ENCODE results near the gene KYAT1. TPM values are rescaled to one million over a fixed set of nuclear protein-coding genes. Genes with fewer than 3 reads are reported as not detected.

Gene KYAT1
- total and polyA plus RNA-seq, 2 of the 13 experiments (the other 11 are each of a cell fraction or from before 2014, with no cell fraction given), result 9.2 to 46.5 TPM

DNA sequence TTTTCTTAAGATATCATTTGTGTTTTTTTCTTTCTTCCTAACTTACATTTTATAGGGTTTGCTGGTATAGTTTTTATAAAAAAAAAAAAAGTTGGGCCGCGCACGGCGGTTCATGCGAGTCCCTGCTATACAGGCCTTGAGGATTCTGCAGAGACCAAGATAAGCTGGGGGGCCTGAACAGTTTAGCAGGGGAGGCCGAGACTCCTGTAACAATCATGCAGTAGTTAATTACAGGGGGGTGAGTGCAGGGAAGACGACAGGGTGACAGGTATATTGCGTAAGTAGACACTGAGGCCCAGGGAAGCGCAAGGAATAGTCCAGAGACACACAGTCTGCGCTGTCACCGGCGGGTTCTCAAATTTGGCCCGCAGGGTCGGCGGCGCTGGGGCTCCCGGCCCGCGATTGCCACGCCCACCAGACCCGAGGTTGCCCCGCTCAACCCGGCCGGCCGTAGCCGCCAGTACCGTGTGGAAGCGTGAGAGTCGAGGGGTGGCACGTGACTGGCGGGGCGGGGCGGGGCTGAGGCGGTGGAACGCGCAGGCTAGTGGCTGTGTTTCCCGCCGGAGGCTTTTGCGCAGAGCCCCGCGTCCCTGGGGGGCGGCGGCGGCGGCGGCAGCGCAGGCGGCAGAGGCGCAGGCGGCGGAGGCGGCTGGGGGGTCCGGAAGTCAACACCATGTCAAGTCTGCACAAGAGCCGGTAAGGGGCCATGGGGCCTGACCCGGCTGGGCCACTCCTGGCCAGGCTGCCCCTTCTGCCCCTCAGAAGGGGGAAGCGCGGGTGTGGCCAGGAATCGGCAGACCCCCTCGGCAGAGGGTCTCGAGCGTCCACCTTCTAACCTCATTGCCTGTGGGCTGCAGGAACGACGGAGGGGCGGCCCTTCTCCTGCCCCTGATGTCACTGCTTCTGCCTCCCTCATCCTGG is 94.8 kb downstream of the KYAT1 start, which contains the start of gene TBC1D13 (continued):
- TF ChIP-seq, protein P1, sequence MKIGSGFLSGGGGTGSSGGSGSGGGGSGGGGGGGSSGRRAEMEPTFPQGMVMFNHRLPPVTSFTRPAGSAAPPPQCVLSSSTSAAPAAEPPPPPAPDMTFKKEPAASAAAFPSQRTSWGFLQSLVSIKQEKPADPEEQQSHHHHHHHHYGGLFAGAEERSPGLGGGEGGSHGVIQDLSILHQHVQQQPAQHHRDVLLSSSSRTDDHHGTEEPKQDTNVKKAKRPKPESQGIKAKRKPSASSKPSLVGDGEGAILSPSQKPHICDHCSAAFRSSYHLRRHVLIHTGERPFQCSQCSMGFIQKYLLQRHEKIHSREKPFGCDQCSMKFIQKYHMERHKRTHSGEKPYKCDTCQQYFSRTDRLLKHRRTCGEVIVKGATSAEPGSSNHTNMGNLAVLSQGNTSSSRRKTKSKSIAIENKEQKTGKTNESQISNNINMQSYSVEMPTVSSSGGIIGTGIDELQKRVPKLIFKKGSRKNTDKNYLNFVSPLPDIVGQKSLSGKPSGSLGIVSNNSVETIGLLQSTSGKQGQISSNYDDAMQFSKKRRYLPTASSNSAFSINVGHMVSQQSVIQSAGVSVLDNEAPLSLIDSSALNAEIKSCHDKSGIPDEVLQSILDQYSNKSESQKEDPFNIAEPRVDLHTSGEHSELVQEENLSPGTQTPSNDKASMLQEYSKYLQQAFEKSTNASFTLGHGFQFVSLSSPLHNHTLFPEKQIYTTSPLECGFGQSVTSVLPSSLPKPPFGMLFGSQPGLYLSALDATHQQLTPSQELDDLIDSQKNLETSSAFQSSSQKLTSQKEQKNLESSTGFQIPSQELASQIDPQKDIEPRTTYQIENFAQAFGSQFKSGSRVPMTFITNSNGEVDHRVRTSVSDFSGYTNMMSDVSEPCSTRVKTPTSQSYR (CRISPR knock-in tag; IDR thresholded peaks at IDR 0.05; ENCODE audit: borderline replicate concordance), result peak; percentile 61; the same call in 1 of the 2 replicates
- TF ChIP-seq, protein P2, sequence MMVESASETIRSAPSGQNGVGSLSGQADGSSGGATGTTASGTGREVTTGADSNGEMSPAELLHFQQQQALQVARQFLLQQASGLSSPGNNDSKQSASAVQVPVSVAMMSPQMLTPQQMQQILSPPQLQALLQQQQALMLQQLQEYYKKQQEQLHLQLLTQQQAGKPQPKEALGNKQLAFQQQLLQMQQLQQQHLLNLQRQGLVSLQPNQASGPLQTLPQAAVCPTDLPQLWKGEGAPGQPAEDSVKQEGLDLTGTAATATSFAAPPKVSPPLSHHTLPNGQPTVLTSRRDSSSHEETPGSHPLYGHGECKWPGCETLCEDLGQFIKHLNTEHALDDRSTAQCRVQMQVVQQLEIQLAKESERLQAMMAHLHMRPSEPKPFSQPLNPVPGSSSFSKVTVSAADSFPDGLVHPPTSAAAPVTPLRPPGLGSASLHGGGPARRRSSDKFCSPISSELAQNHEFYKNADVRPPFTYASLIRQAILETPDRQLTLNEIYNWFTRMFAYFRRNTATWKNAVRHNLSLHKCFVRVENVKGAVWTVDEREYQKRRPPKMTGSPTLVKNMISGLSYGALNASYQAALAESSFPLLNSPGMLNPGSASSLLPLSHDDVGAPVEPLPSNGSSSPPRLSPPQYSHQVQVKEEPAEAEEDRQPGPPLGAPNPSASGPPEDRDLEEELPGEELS (CRISPR knock-in tag; IDR thresholded peaks at IDR 0.05), result peak; percentile 75
- TF ChIP-seq SP140L (CRISPR knock-in tag; IDR thresholded peaks at IDR 0.05; ENCODE audit: borderline replicate concordance) (no peak), HCFC1 (IDR thresholded peaks at IDR 0.05; ENCODE audit: low read depth, low read length) (peak; percentile 49), ZNF232 (CRISPR knock-in tag; IDR thresholded peaks at IDR 0.05; ENCODE audit: borderline replicate concordance) (peak; percentile 96), HOXD1 (CRISPR knock-in tag; IDR thresholded peaks at IDR 0.05) (peak; percentile 78; the same call in 1 of the 2 replicates), ZNF563 (CRISPR knock-in tag; IDR thresholded peaks at IDR 0.05) (peak; percentile 86; the same call in 1 of the 2 replicates), ZNF747 (CRISPR knock-in tag; IDR thresholded peaks at IDR 0.05; ENCODE audit: borderline replicate concordance) (peak; percentile 98; the same call in 1 of the 2 replicates), FOXK2 (IDR thresholded peaks at IDR 0.05) (no peak), ZNF550 (CRISPR knock-in tag; IDR thresholded peaks at IDR 0.05; ENCODE audit: borderline replicate concordance) (0 out of 2 replicates have a peak, but pooled peaks have one; percentile 50), ZNF629 (CRISPR knock-in tag; conservative IDR thresholded peaks at IDR 0.05) (peak; percentile 32), KDM5A (IDR thresholded peaks at IDR 0.05; ENCODE audit: borderline replicate concordance, low read length) (peak; percentile 96), ZBTB21 (CRISPR knock-in tag; IDR thresholded peaks at IDR 0.05) (no peak), ZSCAN9 (CRISPR knock-in tag; IDR thresholded peaks at IDR 0.05; ENCODE audit: borderline replicate concordance) (peak; percentile 90)
- TF ChIP-seq, protein P3, sequence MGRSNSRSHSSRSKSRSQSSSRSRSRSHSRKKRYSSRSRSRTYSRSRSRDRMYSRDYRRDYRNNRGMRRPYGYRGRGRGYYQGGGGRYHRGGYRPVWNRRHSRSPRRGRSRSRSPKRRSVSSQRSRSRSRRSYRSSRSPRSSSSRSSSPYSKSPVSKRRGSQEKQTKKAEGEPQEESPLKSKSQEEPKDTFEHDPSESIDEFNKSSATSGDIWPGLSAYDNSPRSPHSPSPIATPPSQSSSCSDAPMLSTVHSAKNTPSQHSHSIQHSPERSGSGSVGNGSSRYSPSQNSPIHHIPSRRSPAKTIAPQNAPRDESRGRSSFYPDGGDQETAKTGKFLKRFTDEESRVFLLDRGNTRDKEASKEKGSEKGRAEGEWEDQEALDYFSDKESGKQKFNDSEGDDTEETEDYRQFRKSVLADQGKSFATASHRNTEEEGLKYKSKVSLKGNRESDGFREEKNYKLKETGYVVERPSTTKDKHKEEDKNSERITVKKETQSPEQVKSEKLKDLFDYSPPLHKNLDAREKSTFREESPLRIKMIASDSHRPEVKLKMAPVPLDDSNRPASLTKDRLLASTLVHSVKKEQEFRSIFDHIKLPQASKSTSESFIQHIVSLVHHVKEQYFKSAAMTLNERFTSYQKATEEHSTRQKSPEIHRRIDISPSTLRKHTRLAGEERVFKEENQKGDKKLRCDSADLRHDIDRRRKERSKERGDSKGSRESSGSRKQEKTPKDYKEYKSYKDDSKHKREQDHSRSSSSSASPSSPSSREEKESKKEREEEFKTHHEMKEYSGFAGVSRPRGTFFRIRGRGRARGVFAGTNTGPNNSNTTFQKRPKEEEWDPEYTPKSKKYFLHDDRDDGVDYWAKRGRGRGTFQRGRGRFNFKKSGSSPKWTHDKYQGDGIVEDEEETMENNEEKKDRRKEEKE (IDR thresholded peaks at IDR 0.05), result no peak
- TF ChIP-seq, protein P4, sequence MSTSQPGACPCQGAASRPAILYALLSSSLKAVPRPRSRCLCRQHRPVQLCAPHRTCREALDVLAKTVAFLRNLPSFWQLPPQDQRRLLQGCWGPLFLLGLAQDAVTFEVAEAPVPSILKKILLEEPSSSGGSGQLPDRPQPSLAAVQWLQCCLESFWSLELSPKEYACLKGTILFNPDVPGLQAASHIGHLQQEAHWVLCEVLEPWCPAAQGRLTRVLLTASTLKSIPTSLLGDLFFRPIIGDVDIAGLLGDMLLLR (CRISPR knock-in tag; IDR thresholded peaks at IDR 0.05), result peak; percentile 99
- TF ChIP-seq, protein P5, sequence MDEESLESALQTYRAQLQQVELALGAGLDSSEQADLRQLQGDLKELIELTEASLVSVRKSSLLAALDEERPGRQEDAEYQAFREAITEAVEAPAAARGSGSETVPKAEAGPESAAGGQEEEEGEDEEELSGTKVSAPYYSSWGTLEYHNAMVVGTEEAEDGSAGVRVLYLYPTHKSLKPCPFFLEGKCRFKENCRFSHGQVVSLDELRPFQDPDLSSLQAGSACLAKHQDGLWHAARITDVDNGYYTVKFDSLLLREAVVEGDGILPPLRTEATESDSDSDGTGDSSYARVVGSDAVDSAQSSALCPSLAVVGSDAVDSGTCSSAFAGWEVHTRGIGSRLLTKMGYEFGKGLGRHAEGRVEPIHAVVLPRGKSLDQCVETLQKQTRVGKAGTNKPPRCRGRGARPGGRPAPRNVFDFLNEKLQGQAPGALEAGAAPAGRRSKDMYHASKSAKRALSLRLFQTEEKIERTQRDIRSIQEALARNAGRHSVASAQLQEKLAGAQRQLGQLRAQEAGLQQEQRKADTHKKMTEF (CRISPR knock-in tag; IDR thresholded peaks at IDR 0.05), result peak; percentile 93
